Natural killer cell (primary cell): Measurements from ENCODE around the gene ADPRS. TPM values are rescaled to one million over a fixed set of nuclear protein-coding genes. Genes with fewer than 3 reads are reported as not detected.

Experiments used
- ATAC-seq, 3 donors: fragments of 150-1000 bp in 2 of 3; fragments of 200-7000 bp in 1 of 3; cut with Tn5 transposase; 1 replicate in 1 of 3; 2 replicates in 2 of 3; pipeline ENCODE4 v1.10.0; 2021; ENCODE audit warnings: mild to moderate bottlenecking in 2 of 3, moderate library complexity in 2 of 3
- DNase-seq, 2 donors: peaks; one replicate each; pipeline versions ENCODE4 v3.0.0 to v3.0.0-alpha.2; 2013 to 2021; ENCODE audit warnings: mixed read lengths in 1 of 2
- H3K27ac ChIP-seq: one replicate; pipeline ENCODE4 v1.5.1; 2013; ENCODE audit warnings: mild to moderate bottlenecking, low read length
- H3K27me3 ChIP-seq: one replicate; pipeline ENCODE4 v1.6.1; 2013; ENCODE audit warnings: low read length; ENCODE audit not compliant: control insufficient read depth, insufficient read depth
- H3K36me3 ChIP-seq: one replicate; pipeline ENCODE4 v1.6.1; 2013; ENCODE audit warnings: low read length; ENCODE audit not compliant: control insufficient read depth, insufficient read depth
- H3K4me1 ChIP-seq: one replicate; pipeline ENCODE4 v1.6.1; 2013; ENCODE audit warnings: low read length; ENCODE audit not compliant: control insufficient read depth, insufficient read depth
- H3K4me3 ChIP-seq: one replicate; pipeline ENCODE4 v1.5.1; 2013; ENCODE audit warnings: low read length
- H3K9me3 ChIP-seq: one replicate; pipeline ENCODE4 v1.6.1; 2013; ENCODE audit warnings: low read length; ENCODE audit not compliant: control insufficient read depth, insufficient read depth
- H3K27ac Mint-ChIP-seq, 2 donors: one replicate each; pipeline ENCODE4 v1.8.0; 2022; ENCODE audit warnings: mild to moderate bottlenecking in 2 of 2, mixed read lengths in 2 of 2, moderate library complexity in 1 of 2
- H3K27me3 Mint-ChIP-seq, 2 donors: one replicate each; pipeline ENCODE4 v1.8.0; 2022; ENCODE audit warnings: low read depth in 2 of 2, mixed read lengths in 2 of 2
- H3K36me3 Mint-ChIP-seq: one replicate; pipeline ENCODE4 v1.8.0; 2022; ENCODE audit warnings: mixed read lengths
- H3K4me1 Mint-ChIP-seq, 2 donors: one replicate each; pipeline ENCODE4 v1.8.0; 2022; ENCODE audit warnings: mixed read lengths in 2 of 2
- H3K4me3 Mint-ChIP-seq: one replicate; pipeline ENCODE4 v1.8.0; 2022; ENCODE audit warnings: mild to moderate bottlenecking, moderate library complexity, mixed read lengths
- H3K9me3 Mint-ChIP-seq, 2 donors: one replicate each; pipeline ENCODE4 v1.8.0; 2022; ENCODE audit warnings: mixed read lengths in 2 of 2
- WGBS: methylation state at CpG from one replicate; pipeline ENCODE4 v1.1.7; 2013; ENCODE audit warnings: missing lambda C conversion rate; ENCODE audit not compliant: insufficient coverage; 5-methylcytosine and 5-hydroxymethylcytosine counted together
- intact Hi-C: fragments of 100-400 bp; cut with micrococcal nuclease; formaldehyde crosslinking; loops from one replicate; pipeline ENCODE4 v1.14.2; 2022
- total RNA-seq, 4 donors: library from RNA; stranded (reverse); fragments of 120-200 nt in 1 of 4; gene quantifications; one replicate each; pipeline versions ENCODE4 v1.2.3 to v1.2.4, GENCODE V29; 2013 to 2022
- TF ChIP-seq, protein P1 (sequence below): fragments of 200-600 bp; IDR thresholded peaks from one replicate; pipeline ENCODE4 v1.8.0; 2022; ENCODE audit warnings: antibody characterized with exemption

The ADPRS gene
- total RNA-seq, 3 donors from 2014 or later (not counting 1 experiment from before 2014, with no cell fraction given), result 9.6 to 15.9 (median 12.4) TPM

DNA sequence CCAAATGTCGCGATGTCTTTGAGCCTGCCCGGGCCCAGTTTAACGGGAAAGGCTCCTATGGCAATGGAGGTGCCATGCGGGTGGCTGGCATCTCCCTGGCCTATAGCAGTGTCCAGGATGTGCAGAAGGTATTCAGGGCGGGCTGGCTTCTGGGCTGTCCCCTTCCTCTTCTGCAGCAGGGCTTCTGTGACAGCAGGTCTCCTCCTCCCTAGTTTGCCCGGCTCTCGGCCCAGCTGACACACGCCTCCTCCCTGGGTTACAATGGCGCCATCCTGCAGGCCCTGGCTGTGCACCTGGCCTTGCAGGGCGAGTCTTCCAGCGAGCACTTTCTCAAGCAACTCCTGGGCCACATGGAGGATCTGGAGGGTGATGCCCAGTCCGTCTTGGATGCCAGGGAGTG, 3.0 kb downstream of the ADPRS start:
- WGBS, result 98% methylated on average over 13 of the region's 13 CpGs
- Mint-ChIP-seq H3K9me3 (no peaks in the 10 kb centered on the region), H3K27ac (no peak overlapping the region), H3K36me3 (no peaks in the 10 kb centered on the region), H3K4me1 (peaks cover 17 to 19% of the 10 kb centered on the region in 2 donors), H3K27me3 (no peaks in the 10 kb centered on the region), H3K4me3 (peak overlapping the region; percentile 63)
- DNase-seq (no peak), ATAC-seq (no peak)
- Histone ChIP-seq H3K9me3 (no peaks in the 10 kb centered on the region), H3K27me3 (no peaks in the 10 kb centered on the region), H3K36me3 (peaks cover 43% of the 10 kb centered on the region), H3K4me3 (no peak overlapping the region), H3K4me1 (peaks cover 25% of the 10 kb centered on the region), H3K27ac (no peak overlapping the region)
- intact Hi-C loops, result no loop called here
- TF ChIP-seq, protein P1, sequence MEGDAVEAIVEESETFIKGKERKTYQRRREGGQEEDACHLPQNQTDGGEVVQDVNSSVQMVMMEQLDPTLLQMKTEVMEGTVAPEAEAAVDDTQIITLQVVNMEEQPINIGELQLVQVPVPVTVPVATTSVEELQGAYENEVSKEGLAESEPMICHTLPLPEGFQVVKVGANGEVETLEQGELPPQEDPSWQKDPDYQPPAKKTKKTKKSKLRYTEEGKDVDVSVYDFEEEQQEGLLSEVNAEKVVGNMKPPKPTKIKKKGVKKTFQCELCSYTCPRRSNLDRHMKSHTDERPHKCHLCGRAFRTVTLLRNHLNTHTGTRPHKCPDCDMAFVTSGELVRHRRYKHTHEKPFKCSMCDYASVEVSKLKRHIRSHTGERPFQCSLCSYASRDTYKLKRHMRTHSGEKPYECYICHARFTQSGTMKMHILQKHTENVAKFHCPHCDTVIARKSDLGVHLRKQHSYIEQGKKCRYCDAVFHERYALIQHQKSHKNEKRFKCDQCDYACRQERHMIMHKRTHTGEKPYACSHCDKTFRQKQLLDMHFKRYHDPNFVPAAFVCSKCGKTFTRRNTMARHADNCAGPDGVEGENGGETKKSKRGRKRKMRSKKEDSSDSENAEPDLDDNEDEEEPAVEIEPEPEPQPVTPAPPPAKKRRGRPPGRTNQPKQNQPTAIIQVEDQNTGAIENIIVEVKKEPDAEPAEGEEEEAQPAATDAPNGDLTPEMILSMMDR, result no peak

DNA sequence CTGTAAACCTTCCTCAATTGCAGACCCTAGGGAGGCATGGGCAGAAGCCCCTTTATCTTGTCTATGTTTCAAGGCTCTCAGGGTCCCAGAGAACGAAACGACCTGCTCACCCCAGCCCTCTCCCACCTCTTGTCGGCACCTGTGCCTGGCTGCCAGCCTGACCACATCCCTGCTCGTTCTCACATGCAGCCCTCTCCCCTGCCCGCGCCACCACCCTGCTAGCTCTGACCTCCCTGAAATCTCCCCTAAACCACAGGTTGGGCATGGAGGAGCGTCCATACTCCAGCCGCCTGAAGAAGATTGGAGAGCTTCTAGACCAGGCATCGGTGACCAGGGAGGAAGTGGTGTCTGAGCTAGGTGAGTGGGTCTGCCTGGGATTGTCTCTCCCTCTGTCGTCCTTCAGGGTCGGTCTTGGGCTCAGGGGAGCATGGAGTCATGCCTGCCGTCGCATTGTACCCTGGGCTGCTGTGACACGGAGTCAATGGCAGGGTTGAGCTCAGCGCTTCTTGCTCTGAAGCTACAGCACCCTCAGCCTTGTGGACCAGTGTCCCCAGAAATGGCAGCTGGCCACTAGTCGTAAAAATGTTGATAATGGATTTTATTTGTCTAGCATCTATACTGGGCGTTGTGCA, 3.6 kb downstream of the ADPRS start:
- DNase-seq (no peak), ATAC-seq (no peak)
- intact Hi-C loops, result no loop called here
- Mint-ChIP-seq H3K27ac (no peak overlapping the region), H3K4me3 (no peak overlapping the region), H3K27me3 (no peaks in the 10 kb centered on the region), H3K36me3 (no peaks in the 10 kb centered on the region), H3K9me3 (no peaks in the 10 kb centered on the region), H3K4me1 (peaks cover 17 to 19% of the 10 kb centered on the region in 2 donors)
- H3K27ac ChIP-seq, result no peak overlapping the region
- no peaks in the 10 kb centered on the region for H3K27me3 ChIP-seq
- H3K4me1 ChIP-seq, result peaks cover 25% of the 10 kb centered on the region
- peaks cover 43% of the 10 kb centered on the region for H3K36me3 ChIP-seq
- TF ChIP-seq, protein P1, result no peak
- H3K9me3 ChIP-seq, result no peaks in the 10 kb centered on the region
- H3K4me3 ChIP-seq, result no peak overlapping the region
- WGBS, result 96% methylated on average over 17 of the region's 17 CpGs

- Mint-ChIP-seq H3K9me3 (no peaks in the 10 kb centered on the region), H3K4me1 (peaks cover 17 to 19% of the 10 kb centered on the region in 2 donors), H3K4me3 (no peak overlapping the region), H3K27me3 (no peaks in the 10 kb centered on the region), H3K36me3 (no peaks in the 10 kb centered on the region), H3K27ac (no peak overlapping the region)
- Histone ChIP-seq H3K4me1 (peaks cover 24% of the 10 kb centered on the region), H3K27ac (no peak overlapping the region), H3K4me3 (no peak overlapping the region), H3K36me3 (peaks cover 43% of the 10 kb centered on the region), H3K27me3 (no peaks in the 10 kb centered on the region), H3K9me3 (no peaks in the 10 kb centered on the region)
- WGBS, result 88% methylated on average over 9 of the region's 9 CpGs
- intact Hi-C loops, result no loop called here
- ATAC-seq (no peak), DNase-seq (no peak)
- TF ChIP-seq, protein P1, result no peak
Measured at GRCh38 chr1:36092798-36093185, 4.1 kb downstream of the ADPRS start.

- H3K4me3 Mint-ChIP-seq, result no peak overlapping the region
- Histone ChIP-seq H3K4me1 (peaks cover 19% of the 10 kb centered on the region), H3K4me3 (no peak overlapping the region), H3K36me3 (peaks cover 43% of the 10 kb centered on the region), H3K27ac (no peak overlapping the region), H3K27me3 (no peaks in the 10 kb centered on the region), H3K9me3 (no peaks in the 10 kb centered on the region)
- no peaks in the 10 kb centered on the region for H3K36me3 Mint-ChIP-seq
- TF ChIP-seq, protein P1, result no peak
- intact Hi-C loops, result no loop called here
- DNase-seq, result no peak
- no peak overlapping the region for H3K27ac Mint-ChIP-seq
- peaks cover 17 to 19% of the 10 kb centered on the region in 2 donors for H3K4me1 Mint-ChIP-seq
- no peaks in the 10 kb centered on the region for H3K9me3 Mint-ChIP-seq
- ATAC-seq, result no peak
- WGBS, result 97% methylated on average over 7 of the region's 7 CpGs
- H3K27me3 Mint-ChIP-seq, result no peaks in the 10 kb centered on the region
Measured at GRCh38 chr1:36093226-36093625, 4.5 kb downstream of the ADPRS start.
